GM12873 (cell line): ENCODE data around the gene CETN3.

ENCODE experiments used
- TF ChIP-seq, protein P1 (sequence below): IDR thresholded peaks from 2 replicates; pipeline ENCODE4 v1.5.1; 2012; ENCODE audit warnings: low read depth, mild to moderate bottlenecking, moderate library complexity, low read length, control low read depth; ENCODE audit not compliant: insufficient read depth; ENCODE audit errors: missing control alignments

The CETN3 gene

DNA sequence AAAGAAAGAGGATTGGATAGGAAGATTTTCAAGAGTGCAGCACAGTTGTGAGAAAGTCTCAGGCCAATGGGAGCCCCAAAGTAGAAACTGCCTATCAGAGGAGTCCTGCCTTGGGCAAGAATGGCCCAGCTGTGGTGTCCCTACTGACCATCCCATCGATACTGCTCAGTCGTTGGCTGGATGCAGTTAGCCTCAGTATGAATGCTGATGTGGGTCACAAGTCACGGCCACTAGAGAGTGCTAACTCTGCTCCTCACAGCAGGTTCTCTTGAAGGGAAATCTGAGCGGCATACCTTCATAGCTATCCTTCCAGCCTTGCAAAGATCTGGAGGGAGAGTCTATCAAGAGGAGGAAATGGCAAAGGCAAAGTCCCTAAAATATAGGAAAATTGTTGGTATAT, 11.6 kb upstream of the CETN3 start:
- TF ChIP-seq, protein P1, sequence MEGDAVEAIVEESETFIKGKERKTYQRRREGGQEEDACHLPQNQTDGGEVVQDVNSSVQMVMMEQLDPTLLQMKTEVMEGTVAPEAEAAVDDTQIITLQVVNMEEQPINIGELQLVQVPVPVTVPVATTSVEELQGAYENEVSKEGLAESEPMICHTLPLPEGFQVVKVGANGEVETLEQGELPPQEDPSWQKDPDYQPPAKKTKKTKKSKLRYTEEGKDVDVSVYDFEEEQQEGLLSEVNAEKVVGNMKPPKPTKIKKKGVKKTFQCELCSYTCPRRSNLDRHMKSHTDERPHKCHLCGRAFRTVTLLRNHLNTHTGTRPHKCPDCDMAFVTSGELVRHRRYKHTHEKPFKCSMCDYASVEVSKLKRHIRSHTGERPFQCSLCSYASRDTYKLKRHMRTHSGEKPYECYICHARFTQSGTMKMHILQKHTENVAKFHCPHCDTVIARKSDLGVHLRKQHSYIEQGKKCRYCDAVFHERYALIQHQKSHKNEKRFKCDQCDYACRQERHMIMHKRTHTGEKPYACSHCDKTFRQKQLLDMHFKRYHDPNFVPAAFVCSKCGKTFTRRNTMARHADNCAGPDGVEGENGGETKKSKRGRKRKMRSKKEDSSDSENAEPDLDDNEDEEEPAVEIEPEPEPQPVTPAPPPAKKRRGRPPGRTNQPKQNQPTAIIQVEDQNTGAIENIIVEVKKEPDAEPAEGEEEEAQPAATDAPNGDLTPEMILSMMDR, result peak; percentile 34

DNA sequence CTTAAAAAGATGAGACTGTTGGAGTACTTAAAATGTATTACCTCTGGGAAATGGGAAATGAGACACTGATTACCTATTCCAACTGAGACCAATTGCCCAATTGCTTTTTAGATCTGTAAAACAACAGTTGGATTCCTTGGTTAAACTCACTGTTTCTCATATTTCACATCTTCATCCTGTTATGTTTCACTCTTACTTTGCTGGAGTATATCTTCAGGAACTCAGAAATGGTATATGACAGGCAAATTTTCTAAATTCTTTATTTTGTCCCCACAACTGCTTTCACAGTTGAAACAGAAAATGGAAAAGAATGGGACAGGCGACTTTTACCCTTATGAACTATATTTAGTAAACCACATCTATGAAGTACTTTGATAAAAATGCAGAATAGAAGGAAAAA, 8.7 kb upstream of the CETN3 start:
- TF ChIP-seq, protein P1, result no peak

- TF ChIP-seq, protein P1, result no peak
Measured at GRCh38 chr5:90410178-90410762, 714 bp upstream of the CETN3 start.

GRCh38 chr5:90408571-90409317, 812 bp downstream of the CETN3 start:
- TF ChIP-seq, protein P1, result no peak

DNA sequence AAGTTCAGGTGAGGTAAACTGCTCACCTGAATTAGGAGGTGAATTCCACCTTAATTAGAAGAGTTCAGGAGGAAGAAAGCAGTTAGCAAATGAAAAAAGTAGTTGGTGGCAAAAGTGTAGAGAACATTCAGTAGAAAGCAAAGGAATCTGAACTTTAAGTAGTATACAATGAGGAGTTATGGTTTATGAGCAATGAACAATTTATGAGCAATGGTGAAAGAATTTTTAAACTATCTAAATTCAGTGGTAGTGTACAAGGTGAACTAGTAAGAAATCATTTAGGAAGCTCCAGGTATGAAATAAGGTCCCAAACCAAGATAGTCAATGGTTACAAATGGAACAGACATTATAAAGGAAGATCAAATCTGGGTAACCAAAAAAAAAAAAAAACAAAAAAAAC, 3.1 kb downstream of the CETN3 start:
- TF ChIP-seq, protein P1, result no peak

DNA sequence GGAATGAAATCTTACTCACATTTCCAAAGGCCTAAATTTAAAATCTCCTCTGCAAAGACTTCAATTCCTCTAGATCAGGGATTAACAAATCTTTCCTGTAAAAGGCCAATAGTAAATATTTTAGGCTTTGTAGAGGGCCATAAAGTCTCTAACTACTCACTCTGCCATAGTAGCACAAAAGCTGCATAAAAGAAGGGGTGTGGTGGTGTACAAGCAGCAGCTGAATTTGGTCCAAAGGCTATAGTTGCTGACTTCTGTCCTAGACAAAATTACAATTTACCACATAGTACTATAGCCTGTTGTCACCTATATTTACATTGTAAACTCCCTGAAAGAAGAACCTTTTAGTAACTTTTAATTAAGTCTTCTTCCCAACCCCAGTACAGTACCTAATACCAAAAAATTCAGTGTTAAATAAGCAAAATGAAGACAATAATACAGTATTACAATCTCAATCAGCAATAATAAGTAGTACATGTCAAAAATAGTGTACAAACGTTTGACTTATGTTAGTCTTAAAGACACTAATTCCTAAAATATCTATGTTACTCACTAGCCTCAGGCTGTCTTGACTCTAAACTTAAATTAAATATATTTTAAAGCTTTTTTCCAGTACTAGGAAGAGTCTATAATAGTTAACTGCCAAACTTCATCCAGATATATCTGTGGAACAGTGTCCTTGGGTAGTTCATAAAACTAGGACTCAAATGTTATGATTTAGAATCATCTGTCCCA, 6.9 kb downstream of the CETN3 start:
- TF ChIP-seq, protein P1, result no peak

DNA sequence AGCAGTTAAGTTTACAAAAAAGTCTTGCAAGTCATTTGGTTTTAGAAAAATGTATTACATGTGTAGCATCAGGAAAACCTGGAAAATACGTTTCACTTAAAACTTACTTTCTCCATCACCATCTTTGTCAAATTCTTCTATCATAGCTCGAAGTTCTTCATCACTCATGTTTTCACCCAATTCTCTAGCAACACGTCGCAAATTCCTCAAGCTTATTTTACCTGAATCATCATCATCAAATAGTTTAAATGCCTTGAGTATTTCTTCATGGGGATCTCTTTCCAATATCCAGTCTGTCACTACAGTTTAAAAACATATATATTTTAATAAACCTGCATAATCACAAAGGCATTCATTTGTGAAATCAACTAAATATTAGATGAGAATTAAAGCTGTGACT, 10.3 kb downstream of the CETN3 start:
- TF ChIP-seq, protein P1, result no peak
